Left ventricle myocardium inferior (tissue), 1 donor: Measurements from ENCODE around the gene TSNAXIP1. TPM values are rescaled to one million over a fixed set of nuclear protein-coding genes. Genes with fewer than 3 reads are reported as not detected.
A peak's percentile ranks its signal among the peaks of the same experiment; 100 is the strongest.

ENCODE experiments used
- DNase-seq: peaks from one replicate; pipeline ENCODE4 v3.0.0-alpha.2; 2020
- H3K27ac ChIP-seq: fragments of 200-600 bp; replicated peaks from 2 replicates; pipeline ENCODE4 v1.8.0; 2021
- H3K27me3 ChIP-seq: fragments of 200-600 bp; 2 replicates; pipeline ENCODE4 v1.8.0; 2021; ENCODE audit warnings: low read depth
- H3K36me3 ChIP-seq: fragments of 200-600 bp; 2 replicates; pipeline ENCODE4 v1.8.0; 2021
- H3K4me1 ChIP-seq: fragments of 200-600 bp; 2 replicates; pipeline ENCODE4 v1.8.0; 2021
- H3K4me3 ChIP-seq: fragments of 200-600 bp; 2 replicates; pipeline ENCODE4 v1.8.0; 2021; ENCODE audit warnings: mild to moderate bottlenecking, moderate library complexity
- H3K9me3 ChIP-seq: fragments of 200-600 bp; replicated peaks from 2 replicates; pipeline ENCODE4 v1.8.0; 2021
- intact Hi-C: fragments of 100-400 bp; cut with micrococcal nuclease; formaldehyde crosslinking; loops from one replicate; pipeline ENCODE4 v1.11.0; 2022
- total RNA-seq: library from RNA; stranded (reverse); fragmentation: NEBNext Ultra II Directional; extraction: Animal tissue kit (Norgen Biotek cat#: 25700); gene quantifications from one replicate; pipeline ENCODE4 v1.2.1, GENCODE V29; 2021
- TF ChIP-seq, protein P1 (sequence below): fragments of 200-600 bp; IDR thresholded peaks from 2 replicates; pipeline ENCODE4 v1.8.0; 2021; ENCODE audit warnings: antibody characterized with exemption, mild to moderate bottlenecking, borderline replicate concordance
- donor health status: DM: no; HTN: yes; CAD: no; lungs with severe emphysema.

The TSNAXIP1 gene
- total RNA-seq, 1 donor from 2014 or later = 0.49 TPM

DNA sequence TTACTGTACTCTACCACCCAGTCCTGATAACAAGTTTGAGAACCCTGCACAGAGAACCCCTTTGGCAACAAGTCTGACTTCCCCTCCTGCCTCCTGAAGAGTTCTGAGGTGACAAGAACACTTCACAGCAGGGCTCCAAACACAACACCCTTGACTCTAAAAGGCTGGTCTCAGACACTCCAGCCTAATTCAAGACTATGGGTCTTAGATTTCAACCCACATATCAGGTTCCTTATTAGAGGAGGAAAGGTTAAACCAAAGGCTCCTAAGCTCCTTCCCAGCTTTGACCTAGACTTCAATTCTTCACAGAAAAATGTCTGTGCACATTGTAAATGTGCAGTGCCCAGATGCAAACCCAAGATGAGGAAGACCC lies 23.4 kb upstream of the TSNAXIP1 start:
- intact Hi-C loops = no loop called here
- TF ChIP-seq, protein P1, sequence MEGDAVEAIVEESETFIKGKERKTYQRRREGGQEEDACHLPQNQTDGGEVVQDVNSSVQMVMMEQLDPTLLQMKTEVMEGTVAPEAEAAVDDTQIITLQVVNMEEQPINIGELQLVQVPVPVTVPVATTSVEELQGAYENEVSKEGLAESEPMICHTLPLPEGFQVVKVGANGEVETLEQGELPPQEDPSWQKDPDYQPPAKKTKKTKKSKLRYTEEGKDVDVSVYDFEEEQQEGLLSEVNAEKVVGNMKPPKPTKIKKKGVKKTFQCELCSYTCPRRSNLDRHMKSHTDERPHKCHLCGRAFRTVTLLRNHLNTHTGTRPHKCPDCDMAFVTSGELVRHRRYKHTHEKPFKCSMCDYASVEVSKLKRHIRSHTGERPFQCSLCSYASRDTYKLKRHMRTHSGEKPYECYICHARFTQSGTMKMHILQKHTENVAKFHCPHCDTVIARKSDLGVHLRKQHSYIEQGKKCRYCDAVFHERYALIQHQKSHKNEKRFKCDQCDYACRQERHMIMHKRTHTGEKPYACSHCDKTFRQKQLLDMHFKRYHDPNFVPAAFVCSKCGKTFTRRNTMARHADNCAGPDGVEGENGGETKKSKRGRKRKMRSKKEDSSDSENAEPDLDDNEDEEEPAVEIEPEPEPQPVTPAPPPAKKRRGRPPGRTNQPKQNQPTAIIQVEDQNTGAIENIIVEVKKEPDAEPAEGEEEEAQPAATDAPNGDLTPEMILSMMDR = no peak
- H3K27ac ChIP-seq = no peak overlapping the region
- no peak for DNase-seq
- peaks cover 38% of the 10 kb centered on the region for H3K4me1 ChIP-seq
- H3K27me3 ChIP-seq = no peaks in the 10 kb centered on the region
- H3K36me3 ChIP-seq = peaks cover 5% of the 10 kb centered on the region
- H3K9me3 ChIP-seq = no peaks in the 10 kb centered on the region
- H3K4me3 ChIP-seq = no peak overlapping the region

DNA sequence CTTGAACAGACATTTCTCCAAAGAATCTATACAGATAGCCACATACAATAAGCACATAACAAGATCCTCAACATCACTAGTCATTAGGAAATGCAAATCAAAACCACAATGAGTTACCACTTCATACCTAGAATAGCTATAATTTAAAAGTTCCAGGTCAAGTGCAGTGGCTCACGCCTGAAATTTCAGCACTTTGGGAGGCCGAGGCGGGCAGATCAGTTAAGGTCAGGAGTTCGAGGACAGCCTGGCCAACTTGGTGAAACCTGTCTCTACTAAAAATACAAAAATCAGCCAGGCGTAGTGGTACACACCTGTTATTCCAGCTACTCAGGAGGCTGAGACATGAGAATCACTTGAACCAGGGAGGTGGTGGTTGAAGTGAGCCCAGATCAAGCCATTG lies 20.2 kb upstream of the TSNAXIP1 start:
- intact Hi-C loops = no loop called here
- Histone ChIP-seq H3K9me3 (no peaks in the 10 kb centered on the region), H3K36me3 (no peaks in the 10 kb centered on the region), H3K4me3 (no peak overlapping the region), H3K27me3 (no peaks in the 10 kb centered on the region), H3K4me1 (peaks cover 10% of the 10 kb centered on the region), H3K27ac (no peak overlapping the region)
- TF ChIP-seq, protein P1 = no peak
- DNase-seq = no peak

DNA sequence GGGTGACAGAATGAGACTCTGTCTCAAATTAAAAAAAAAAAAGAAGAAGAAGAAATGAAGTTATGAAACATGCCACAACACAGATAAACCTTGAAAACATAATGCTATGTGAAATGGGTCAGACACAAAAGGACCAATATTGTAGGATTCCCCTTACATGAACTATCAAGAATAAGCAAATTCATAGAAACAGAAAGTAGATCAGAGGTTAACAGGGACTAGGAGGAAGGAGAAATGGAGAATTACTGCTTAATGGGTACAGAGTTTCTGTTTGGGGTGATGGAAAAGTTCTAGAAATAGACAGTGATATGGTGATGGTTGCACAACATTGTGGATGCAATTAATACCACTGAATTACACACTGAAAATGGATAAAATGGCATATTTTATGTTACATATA lies 16.6 kb upstream of the TSNAXIP1 start:
- no peak overlapping the region for H3K27ac ChIP-seq
- no peaks in the 10 kb centered on the region for H3K27me3 ChIP-seq
- intact Hi-C loops = no loop called here
- no peaks in the 10 kb centered on the region for H3K9me3 ChIP-seq
- H3K4me1 ChIP-seq = no peaks in the 10 kb centered on the region
- no peak overlapping the region for H3K4me3 ChIP-seq
- TF ChIP-seq, protein P1 = no peak
- no peak for DNase-seq
- H3K36me3 ChIP-seq = no peaks in the 10 kb centered on the region

DNA sequence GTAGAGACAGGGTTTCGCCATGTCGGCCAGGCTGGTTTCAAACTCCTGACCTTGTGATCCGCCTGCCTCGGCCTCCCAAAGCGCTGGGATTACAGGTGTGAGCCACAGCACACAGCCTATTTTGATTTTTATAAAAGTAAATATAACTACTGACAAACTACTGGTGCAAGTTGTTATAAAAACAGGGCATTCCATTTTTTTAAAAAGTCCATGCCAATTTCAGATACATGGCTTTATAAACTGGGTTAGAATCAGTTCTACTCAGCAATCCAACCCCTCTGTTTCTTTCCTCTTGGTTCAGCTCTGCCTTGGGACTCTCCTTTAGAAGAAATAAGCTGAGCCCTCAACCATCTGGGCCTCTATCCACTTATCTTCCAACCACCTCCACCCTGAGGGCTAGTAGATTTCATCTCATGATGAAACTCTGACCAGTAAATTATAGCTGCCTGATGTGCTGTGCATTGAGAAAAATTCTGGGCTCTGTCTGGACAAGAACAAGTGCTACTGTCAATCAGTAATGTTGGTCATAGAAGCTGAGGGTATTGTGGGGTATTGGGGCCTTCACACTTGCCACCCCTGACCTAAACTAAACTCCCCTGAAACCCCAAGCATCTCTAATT lies 10.5 kb upstream of the TSNAXIP1 start:
- no peaks in the 10 kb centered on the region for H3K27me3 ChIP-seq
- no peak overlapping the region for H3K4me3 ChIP-seq
- intact Hi-C loops = no loop called here
- peaks cover 20% of the 10 kb centered on the region for H3K36me3 ChIP-seq
- H3K9me3 ChIP-seq = no peaks in the 10 kb centered on the region
- no peak overlapping the region for H3K27ac ChIP-seq
- DNase-seq = no peak
- TF ChIP-seq, protein P1 = no peak
- peaks cover 19% of the 10 kb centered on the region for H3K4me1 ChIP-seq

DNA sequence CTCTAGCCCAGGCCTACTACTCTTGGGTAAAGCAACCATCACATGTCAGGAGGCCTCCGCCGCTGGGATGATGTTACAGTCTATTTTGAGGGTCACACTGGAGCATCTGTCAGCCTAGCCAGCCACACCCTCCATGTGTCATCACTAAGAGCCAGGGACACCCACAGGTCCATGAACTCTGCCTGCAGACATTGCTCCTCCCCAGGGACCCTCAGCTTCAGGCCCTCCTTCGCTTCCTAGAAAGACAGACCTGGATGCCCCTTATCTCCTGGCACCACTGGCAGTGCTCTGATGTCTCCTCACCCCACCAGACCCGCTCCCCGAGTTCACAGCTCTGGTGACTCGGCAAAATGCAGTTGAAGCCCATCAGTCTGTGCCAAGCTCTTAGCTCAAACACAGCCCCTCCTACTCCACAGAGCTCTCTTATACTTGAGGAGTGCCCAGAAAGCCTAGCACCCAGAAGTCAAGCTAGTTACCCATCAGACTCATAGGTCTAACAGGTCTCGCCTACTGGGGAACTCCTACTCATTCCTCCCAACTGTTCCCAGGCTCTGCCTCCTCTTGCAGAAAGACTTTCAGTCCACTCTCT lies 6.3 kb upstream of the TSNAXIP1 start:
- intact Hi-C loops = loop anchor here (10.0 kb wide), 1 partner anchor 126 kb away; no protein-coding TSS in a partner anchor
- Histone ChIP-seq H3K27ac (peak overlapping the region; percentile 27), H3K4me3 (no peak overlapping the region), H3K9me3 (no peaks in the 10 kb centered on the region), H3K4me1 (peaks cover 36% of the 10 kb centered on the region), H3K27me3 (no peaks in the 10 kb centered on the region), H3K36me3 (peaks cover 45% of the 10 kb centered on the region)
- TF ChIP-seq, protein P1 = no peak
- peak; percentile 20 for DNase-seq
